NCI-H1694 (cell line): Measurements from ENCODE around the gene AHSG.
"Not testable (repeated sequence)": the region's sequence is repeated elsewhere in the genome, so short reads cannot be mapped to it uniquely, and the experiment has no call there.

ENCODE experiments used
- DNase-seq: peaks from one replicate; lab custom pipeline; 2025; lab: John Stamatoyannopoulos, UW

The AHSG gene

GRCh38 chr3:186618318-186618938 lies 5.6 kb downstream of the AHSG start:
- DNase-seq: no peak

DNA sequence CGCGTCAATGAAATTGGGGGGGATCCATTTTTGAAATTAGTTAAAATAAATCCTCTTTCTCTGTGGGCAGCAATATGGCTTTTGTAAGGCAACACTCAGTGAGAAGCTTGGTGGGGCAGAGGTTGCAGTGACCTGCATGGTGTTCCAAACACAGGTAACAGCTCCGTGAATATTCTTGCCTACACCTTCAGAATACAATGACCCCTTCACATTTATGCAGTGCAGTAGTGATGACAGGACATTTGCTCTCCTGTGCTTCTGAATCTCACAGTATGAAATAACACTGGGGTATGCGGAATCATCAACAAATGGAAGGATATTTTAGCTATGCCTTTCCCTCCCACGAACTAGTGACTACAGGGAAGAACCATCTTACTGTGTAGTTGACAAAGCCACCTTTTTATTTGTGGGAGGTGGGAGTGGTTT lies 6.9 kb downstream of the AHSG start:
- no peak for DNase-seq

GRCh38 chr3:186620213-186621092 lies 7.6 kb downstream of the AHSG start:
- no peak for DNase-seq

- no peak for DNase-seq
Measured at GRCh38 chr3:186621894-186622650, 9.2 kb downstream of the AHSG start.

GRCh38 chr3:186622651-186623310 lies 9.9 kb downstream of the AHSG start:
- DNase-seq: no peak

- no peak for DNase-seq
Measured at GRCh38 chr3:186624598-186624997, 11.7 kb downstream of the AHSG start.

GRCh38 chr3:186625600-186626042 lies 12.8 kb downstream of the AHSG start:
- DNase-seq: no peak

- no peak for DNase-seq
Measured at GRCh38 chr3:186626254-186626847, 13.5 kb downstream of the AHSG start.

DNA sequence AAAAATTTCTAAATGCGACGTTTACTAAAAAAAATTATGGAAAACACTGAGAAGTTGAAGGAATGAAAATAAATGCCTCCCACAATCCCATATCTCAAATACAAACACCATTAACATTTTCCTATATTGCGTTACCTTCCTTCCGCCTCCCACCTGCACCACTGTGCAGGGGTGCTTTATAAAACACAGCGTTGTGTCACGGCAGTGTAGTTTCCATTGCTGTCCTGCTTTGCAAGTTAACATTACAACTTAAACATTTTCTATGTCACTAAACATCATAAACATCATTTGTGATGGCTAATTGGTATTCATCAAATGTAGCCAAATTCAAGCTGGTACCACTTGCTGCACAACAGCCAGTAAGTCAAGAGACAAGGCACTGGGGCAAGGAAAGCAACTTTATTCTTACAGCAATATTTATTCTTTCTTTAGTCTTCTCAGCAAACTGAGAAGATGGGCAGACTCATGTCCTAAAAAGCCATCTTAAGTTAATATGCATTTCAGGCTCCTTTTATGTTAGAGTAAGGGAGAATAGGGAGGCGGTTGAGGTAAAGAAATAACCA lies 15.1 kb downstream of the AHSG start:
- DNase-seq: no peak

- no peak for DNase-seq
Measured at GRCh38 chr3:186628756-186629155, 15.9 kb downstream of the AHSG start.

DNA sequence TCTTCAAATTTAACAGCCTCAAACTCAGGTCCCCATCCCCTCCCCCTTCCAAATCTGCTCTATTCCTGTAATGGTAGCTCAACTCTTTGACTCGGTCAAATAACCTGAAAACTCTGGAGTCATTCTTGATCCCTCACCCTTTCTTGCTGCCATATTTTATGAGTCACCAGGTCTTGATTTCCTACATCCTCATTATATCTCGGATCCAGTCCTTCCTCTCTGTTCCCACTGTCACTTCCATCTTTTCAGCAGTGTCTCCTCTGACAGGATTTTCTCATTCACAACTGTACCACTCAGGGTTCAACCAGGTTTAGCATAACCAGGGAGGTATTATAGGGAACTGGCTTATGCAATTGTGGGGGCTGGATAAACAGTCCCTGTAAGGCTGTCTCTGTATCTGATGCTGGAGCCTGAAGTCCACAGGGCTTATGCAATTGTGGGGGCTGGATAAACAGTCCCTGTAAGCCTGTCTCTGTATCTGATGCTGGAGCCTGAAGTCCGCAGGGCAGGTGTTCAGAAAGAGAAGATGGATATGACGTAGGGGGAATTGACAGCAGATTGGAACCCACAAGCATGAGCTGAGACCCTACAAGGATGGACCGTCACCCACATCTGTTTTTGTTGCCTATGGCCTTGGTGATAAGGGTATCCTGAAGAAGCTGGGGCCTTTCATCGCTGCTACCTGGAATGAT lies 18.2 kb downstream of the AHSG start:
- no peak for DNase-seq

- no peak for DNase-seq
Measured at GRCh38 chr3:186633481-186633880, 20.6 kb downstream of the AHSG start.

DNA sequence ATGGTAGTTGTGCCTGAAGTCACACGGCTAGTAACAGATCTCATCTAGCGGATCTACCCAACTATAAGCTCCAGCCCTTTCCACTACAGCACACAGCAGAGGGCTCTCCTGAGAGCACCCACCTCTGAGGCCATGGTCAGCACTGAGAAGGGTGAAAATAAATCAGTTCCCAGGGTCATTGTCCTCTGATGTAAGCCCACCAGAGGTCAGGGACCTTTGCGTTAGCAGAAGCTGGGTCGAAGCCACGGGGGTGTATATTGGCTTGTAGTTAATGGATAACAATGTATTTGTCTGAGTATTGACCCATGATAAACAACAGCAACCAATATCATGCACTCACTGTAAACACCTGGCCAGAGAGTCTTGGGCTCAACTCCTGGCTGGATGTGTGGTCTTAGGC lies 21.3 kb downstream of the AHSG start:
- not testable (repeated sequence) for DNase-seq

DNA sequence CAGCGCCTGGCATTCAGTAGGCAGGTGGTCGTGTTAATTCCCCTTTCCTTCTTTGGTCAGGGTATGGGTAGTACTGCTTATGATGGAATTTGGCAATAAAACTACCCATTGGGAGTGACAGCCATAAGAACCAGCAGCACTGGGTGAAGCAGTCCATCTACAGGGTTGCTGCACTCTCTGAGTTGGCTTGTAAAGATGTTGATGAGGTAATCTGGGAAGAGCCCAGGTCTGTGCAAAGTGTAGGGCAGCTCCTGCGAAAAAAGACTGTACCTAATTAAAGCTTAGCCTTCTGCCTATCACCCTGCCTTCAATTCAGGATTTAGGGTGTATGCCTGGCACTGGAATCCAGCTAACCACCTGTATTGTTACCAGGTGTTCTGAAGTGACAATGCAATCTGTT lies 22.7 kb downstream of the AHSG start:
- no peak for DNase-seq

DNA sequence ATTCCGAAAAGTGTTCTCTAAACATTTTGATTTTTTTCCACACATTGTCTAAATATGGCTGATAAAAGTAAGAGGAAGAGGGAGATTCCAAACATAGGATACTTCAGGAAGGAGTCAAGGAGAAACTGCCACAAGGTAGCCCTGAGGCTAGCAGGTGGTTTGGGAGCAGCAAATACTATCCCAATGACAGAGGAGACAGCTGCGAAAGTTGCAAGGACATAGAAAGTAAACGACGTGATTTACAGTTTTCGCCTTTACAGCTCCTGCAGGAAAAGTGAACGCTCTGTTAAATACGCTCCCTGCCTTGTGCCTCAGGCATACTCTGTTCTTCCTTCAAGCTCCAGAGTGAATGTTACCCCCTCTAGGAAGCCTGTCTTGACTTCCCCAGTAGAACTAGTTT lies 23.7 kb downstream of the AHSG start:
- DNase-seq: no peak

GRCh38 chr3:186637686-186638085 lies 24.8 kb downstream of the AHSG start:
- DNase-seq: no peak

GRCh38 chr3:186638259-186638658 lies 25.4 kb downstream of the AHSG start:
- no peak for DNase-seq

DNA sequence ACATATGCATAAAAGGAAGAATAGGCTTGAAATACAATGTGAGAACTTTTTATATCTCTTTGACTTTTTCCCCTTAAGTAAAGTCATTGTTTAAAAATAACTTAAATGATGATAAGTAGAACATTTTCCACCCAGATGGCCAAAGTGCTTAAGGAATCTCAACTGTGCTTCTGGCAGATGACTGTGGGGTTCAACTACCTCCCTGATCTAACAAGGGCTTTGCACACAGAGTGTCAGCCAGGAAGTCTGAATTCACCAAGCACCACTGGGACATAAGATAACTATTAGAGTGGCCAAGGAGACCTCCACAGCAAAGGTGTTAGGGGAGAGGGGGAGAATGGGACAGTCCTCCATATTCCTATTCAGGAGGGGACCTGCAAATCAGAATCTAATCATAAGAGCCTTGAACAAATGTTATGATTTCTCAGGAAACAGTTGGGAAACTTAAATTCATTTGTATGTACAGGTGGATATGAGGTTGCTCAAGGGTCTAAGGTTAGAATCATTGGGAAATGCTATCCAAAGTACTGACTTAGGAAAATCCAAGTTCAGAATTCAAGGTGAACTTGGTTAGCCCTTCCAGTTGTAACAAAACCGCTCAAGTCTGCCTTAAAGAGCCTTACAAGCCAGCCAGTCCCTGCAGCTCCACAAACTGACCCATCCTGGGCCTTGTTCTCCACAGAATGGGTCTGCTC lies 27.1 kb downstream of the AHSG start, which contains the start of gene FETUB:
Gene FETUB (plus strand): TSS at position 622 of the 695 bp plus-strand sequence. CDS start 62 bp downstream, at position 684.
- no peak for DNase-seq

DNA sequence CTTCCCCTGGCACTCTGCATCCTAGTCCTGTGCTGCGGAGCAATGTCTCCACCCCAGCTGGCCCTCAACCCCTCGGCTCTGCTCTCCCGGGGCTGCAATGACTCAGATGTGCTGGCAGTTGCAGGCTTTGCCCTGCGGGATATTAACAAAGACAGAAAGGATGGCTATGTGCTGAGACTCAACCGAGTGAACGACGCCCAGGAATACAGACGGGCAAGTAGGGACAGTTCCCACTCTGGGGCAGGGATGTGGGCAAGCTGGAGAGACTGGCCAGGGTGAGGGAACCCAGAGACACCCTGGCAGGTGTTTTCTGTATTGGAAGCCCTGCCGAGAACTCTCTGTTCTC lies 27.6 kb downstream of the AHSG start:
- no peak for DNase-seq

DNA sequence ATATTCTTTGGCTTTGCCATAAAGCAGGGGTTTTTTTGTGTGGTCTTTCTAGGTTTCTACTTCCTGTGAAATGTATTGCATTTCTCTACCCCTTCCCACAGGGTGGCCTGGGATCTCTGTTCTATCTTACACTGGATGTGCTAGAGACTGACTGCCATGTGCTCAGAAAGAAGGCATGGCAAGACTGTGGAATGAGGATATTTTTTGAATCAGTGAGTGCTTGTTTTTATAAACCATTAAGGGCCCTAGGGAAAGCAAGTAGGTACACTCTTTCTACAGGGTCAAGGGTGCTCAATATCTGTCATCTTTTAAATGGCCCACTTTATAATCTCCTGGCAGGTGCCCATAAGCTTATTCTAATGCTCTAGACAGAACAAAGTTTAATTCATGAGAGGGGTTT lies 28.1 kb downstream of the AHSG start:
- no peak for DNase-seq
